Astrocyte (in vitro differentiated cells and primary cell): Measurements from ENCODE around the gene TGFBRAP1.

Experiments used
- CTCF ChIP-seq: IDR thresholded peaks from 2 replicates; pipeline ENCODE4 v1.5.1; 2011; ENCODE audit warnings: low read depth, mild to moderate bottlenecking, inconsistent platforms, low read length, moderate library complexity; ENCODE audit not compliant: insufficient read depth
- EZH2 ChIP-seq: IDR thresholded peaks from 2 replicates; pipeline ENCODE4 v1.6.1; 2012; ENCODE audit warnings: mild to moderate bottlenecking, low read length, inconsistent platforms; ENCODE audit not compliant: insufficient read depth

GRCh38 chr2:105283532-105283931 lies 46.0 kb downstream of the TGFBRAP1 start:
- TF ChIP-seq CTCF (no peak), EZH2 (no peak)
